SH-SY5Y (cell line): ENCODE data around the gene MUL1.
A peak's percentile ranks its signal among the peaks of the same experiment; 100 is the strongest.

Experiments
- GATA2 ChIP-seq: IDR thresholded peaks from 2 replicates; pipeline ENCODE4 v1.6.1; 2011; ENCODE audit warnings: mild to moderate bottlenecking, low read depth, low read length
- GATA3 ChIP-seq: IDR thresholded peaks from 2 replicates; pipeline ENCODE4 v1.6.1; 2011; ENCODE audit warnings: low read depth, mild to moderate bottlenecking, low read length, moderate library complexity

MUL1 gene, protein sequence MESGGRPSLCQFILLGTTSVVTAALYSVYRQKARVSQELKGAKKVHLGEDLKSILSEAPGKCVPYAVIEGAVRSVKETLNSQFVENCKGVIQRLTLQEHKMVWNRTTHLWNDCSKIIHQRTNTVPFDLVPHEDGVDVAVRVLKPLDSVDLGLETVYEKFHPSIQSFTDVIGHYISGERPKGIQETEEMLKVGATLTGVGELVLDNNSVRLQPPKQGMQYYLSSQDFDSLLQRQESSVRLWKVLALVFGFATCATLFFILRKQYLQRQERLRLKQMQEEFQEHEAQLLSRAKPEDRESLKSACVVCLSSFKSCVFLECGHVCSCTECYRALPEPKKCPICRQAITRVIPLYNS

DNA sequence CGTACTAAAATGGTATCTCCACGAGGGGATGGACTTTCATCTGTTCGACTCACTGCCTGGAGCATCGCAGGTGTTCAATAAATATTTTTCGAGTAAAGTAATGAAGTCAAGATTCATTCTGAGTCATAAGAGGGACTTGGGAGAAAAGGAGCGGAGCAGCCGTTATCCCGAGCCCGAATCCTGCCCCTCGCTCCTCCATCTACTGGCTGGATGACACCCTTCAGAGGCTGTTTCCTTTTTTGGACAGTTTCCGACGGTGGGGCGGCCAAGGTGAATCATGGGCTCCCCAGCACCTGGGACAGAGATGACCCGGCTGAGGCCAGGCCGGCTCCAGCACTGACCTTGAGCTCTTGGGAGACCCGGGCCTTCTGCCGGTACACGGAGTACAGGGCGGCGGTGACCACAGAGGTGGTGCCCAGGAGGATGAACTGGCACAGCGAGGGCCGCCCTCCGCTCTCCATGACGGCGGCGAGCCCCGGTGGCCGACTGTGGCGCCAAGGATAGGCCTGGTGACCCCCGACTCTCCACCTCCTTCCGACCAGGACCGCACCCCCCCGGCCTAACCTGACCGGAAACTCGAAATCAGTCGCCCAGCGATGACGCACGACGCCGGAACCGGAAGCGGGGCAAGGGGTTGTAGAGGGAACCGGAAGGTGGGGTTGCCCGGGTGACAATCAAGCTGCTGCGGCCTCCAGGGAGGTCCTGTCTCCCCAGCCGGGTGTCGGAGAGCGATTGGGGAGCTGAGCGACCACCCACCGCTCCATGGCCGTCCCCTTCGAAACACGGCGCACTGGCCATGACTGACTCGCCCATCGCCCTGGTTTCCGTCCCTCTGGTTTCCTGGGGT is at the start of gene MUL1:
Gene MUL1 (minus strand): TSS at position 588 of the 847 bp plus-strand sequence. CDS start 127 bp downstream, at position 461.
- TF ChIP-seq GATA2, result peak; percentile 61
- TF ChIP-seq GATA3, result no peak

DNA sequence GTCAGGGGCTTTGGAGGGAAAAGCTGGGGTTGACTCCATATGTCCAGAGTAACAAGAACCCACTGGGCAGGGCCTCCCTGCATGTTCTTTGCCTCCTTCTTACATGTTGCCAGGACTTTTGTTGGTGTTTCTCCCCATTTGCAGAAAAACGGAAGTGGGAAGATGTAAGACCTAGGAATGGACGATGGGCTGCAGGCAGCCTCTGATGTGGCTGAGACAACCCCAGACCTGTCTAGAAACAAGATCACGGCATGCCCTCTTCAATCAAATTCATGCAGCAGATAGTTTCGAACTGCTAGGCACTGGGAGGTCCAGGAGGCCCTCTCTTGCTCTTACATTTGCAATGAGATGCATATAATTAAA is 47.8 kb upstream of the MUL1 start:
- TF ChIP-seq GATA2 (no peak), GATA3 (no peak)

DNA sequence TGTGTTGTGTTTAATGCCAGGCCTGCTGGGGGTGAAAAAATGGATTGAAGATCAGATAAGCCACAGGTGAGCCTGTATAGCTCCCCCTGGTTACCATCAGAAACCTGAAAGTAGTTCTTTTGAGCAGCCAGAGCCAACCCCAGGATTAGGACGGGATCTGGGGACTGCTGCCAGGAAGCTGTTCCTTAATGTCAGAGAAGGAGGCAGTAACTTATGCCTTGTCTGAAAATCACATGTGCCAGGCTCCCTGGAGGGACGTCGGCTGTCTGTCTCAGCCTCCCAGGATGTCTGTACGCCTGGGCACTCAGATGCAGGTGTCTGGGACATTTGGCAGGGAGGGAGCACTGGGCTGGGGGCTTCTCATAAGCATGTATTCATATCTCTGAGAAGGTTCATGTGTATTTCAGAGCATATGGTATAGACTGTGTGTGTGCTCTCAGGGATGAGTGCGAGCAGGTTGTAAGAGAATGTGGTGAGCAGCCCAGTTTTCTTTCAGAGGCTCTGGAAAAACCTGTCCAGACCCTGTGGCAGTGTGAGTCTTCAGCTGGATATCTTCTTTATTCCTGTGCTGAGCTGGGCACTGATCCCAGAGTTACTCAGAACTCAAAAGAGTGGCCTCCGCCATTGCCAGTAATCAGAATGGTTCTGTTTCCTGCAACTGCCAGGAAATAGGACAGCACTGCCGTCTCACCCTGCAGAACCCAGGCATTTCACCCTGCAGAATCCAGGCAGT is 47.2 kb upstream of the MUL1 start:
- TF ChIP-seq GATA2, result no peak
- TF ChIP-seq GATA3, result no peak

DNA sequence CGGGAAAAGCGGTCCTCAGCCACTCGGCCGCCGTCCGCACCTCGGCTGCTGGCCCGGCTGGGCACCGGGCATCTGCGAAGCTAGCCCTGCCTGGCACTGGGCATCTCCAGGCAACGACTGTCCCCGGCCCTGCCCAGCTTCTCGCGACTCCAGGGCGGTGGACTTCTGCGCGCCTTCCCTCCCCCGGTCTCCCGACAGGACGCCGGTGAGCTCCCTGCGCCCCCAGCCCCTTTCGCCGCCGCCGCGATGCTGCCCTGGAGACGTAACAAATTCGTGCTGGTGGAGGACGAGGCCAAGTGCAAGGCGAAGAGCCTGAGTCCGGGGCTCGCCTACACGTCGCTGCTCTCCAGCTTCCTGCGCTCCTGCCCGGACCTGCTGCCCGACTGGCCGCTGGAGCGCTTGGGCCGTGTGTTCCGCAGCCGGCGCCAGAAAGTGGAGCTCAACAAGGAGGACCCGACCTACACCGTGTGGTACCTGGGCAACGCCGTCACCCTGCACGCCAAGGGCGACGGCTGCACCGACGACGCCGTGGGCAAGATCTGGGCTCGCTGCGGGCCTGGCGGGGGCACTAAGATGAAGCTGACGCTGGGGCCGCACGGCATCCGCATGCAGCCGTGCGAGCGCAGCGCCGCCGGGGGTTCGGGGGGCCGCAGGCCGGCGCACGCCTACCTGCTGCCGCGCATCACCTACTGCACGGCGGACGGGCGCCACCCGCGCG is 44.9 kb upstream of the MUL1 start:
- TF ChIP-seq GATA2, result no peak
- TF ChIP-seq GATA3, result no peak

DNA sequence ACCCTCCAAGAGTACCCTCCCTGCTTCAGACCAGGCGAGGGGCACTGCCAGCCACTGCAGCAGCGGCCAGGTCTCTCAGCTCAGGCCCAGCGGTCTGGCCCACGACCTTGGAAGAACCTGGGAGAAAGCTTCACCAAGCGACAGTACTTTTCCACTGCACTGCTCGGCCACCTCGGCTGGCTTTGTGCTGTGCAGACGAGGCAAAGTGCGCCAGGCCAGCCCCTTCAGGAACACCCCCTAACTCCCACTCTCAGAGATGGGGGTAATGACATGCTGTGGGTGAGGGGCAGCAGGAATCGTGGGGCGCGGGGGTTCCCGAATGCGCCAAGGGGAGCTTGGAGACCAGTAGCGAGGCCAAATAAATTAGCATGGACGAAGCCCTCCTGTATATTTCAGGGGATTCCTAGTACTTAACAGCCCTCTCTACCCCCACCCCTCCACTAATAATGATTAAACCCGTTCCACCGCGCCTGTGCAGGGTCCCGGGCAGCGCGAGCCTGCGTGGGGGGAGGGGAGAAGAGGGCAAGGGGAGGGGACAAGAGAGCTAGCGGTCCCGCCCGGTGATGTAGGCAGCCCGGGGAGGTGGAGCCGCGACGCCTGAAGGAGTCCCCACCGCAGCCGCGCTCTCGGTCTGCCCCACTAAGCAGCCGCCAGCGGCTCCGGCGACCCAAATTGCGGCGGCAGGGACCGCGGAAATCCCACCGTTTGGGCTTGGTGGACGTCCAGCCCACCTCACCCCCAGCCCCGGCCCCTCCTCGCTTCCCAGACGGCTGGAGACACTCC is 44.2 kb upstream of the MUL1 start, which contains the start of gene FAM43B:
Gene FAM43B (plus strand): TSS at position 629 of the 783 bp plus-strand sequence. CDS start 401 bp downstream, outside the sequence.
- no peak for TF ChIP-seq GATA3

DNA sequence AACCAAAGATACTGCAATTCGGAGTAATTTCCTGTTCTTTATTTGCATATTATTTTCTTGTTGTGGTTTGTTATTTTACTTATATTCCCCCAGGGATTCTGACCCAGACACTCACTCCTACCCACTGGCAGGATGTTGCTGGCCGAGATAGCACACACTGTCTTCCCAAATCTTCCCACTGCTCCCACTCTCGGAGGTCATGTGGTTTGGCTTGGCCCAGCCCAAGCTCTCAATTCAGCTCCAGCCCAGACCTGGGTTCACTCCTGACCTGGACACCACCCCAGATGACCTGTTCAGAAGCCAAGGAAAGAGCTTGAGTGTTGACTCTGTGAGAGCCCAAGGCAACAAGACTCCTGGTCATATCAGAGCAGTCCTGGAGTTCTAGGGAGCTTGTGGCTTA is 43.2 kb upstream of the MUL1 start:
- TF ChIP-seq GATA2 (no peak), GATA3 (no peak)

DNA sequence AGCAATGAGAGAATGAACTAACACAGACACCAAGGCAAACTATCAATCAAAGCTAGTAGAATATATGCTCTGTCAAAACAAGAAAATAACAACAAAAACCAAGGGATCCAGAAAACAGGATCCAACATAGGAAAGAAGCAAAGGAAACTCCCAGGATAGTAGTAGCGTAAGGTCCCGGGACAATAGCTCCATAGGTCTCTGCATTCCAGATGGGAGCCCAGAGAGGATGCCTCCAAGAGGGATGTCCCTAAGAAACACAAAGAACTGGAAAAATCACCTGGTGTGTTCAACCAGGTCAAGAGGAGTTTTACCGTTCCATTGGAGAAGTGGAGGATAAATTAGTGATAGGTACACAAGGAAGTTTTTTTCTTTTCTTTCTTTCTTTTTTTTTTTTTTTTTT is 38.7 kb upstream of the MUL1 start:
- TF ChIP-seq GATA3 (no peak), GATA2 (no peak)

DNA sequence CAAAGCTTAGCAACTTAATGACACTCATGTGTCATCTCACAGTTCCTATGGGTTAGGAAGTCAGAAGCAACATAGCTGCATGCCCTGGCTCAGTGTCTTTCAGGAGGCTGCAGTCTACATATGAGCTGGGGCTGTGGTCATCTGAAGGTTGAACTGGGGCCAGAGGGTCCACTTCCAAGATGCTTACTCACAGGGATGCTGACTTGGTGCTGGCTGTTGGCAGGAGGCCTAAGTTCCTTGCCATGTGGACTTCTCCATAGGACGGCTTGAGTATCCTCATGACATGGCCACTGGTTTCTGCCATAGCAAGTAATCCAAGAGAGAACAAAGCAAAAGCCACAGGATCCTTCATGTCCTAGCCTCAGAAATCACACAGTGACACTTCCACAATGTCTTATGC is 32.3 kb upstream of the MUL1 start:
- TF ChIP-seq GATA2 (no peak), GATA3 (no peak)

DNA sequence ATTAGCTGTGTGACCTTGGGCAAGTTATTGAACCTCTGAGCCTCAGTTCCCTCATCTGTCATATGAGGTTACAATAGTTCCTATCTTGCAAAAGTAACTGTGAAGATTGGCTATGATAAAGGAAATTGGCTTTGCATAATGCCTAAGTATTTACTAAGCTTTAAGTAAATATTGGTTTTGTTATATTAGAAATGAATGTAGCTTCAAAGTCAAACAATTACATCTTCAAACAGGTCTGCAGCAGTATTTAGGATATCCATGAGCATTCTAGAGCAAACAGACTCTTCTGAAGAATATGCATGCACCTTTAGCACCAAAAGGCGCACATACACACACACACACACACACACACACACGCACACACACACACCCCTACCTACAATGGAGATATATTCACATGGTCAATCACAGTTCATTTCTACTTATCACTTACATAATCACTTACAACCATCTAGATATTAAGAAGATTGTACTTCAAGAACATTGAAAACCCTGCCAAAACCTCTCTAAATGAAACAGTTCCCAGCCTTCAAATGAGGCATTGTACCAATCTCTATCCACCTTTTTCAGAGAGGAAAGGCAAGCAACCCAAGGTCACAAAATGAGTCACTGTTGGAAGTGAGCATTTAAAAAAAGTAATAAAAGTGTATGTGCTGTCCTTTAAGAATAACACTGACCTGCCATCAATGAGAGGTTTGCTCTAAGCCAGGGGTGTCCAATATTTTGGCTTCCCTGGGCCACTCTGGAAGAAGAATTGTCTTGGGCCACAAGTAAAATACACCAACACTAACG is 31.0 kb upstream of the MUL1 start:
- TF ChIP-seq GATA2 (no peak), GATA3 (no peak)

DNA sequence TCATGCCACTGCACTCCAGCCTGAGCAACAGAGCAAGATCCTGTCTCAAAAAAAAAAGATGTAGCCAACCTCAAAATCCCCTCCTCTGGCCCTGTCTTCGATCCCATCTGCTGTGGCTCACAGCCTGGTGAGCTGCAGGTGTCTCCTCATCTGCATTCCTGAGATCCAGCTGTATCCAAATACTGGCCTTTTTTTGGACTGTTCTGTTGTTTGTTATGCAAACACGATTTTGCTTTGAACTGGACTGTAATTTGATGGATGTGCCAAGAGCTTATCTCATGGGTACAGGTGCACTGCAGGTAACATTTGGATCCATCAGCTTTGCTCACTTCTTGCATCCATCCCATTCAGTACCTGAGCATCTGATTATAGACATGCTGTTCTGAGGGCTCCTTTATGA is 30.3 kb upstream of the MUL1 start:
- TF ChIP-seq GATA2 (no peak), GATA3 (no peak)

DNA sequence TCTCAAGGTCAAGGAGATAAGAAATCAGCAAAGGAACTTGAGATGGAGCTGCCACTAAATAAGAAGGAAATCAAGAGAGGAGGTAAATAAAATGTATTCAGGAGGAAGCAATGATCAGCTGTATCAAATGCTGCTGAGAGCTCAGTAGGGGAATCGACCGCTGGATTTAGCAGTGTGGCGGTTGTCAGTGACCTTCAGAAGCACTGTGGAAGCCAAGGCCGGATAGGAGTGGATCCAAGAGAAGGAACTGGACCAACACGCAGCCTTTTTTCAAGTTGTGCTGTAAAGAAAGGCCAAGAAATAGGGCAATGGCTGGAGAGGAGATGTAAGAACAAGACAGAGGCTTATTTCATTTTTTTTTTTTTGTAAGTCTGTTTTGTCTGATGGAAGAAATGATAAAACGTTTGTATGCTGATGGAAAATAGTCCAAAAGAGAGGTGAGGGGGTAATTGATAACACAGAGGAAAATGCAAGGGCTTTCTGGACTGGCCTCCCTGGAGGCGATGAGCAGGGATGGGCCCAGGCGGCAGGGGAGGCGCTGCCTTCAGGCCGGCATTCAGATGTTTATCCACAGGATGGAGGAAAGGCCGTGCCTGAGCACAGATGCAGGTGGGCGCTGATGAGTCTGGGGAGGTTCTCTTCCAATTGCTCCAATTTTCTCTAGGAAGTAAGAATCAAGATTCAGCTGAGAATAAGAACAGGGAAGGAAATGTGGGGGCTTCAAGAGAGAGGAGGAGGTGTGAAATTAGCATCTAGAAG is 26.9 kb upstream of the MUL1 start:
- TF ChIP-seq GATA2 (no peak), GATA3 (no peak)

DNA sequence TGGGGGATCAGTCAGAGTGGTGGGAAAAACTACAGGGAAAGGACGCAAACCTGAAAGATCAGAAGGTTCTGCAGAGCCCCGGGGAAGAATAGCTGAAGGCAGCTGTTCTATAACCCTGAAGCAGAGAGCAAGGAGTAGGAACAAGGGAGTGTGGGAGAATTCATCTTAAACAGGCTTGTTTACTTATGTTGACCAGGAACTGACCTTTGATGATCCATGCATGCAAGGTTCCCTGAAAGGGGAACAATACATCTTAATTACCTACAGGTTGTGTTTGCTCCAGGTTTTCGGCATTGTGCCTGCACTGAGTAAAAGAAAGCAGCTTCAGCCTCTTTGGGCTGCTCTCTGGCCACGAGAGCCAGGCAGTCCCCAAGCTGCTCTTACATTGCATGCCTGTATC is 25.7 kb upstream of the MUL1 start:
- no peak for TF ChIP-seq GATA3
- TF ChIP-seq GATA2, result no peak

DNA sequence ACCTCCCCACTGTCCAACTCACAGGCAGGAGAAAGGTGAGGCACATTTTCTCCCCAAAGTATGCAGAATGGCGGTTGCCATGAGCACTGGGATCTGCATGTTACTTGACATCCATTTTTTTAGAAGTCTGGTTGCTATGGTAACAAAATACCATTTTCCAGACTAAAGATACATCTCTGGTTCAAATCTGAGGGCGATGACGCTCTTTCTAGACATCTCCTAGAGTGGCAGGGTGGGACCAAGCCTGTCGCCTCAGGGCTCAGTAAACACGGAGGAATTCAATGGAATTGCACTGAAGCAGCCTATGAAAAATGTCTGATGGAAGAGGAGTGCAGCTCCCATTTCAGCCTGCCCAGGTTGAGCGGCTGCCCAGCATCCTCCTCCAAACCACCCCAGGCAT is 22.9 kb upstream of the MUL1 start:
- no peak for TF ChIP-seq GATA3
- TF ChIP-seq GATA2, result no peak
